Sigmoid colon (tissue), 7 donors: ENCODE measurements around the gene SYTL5. TPM values are rescaled to one million over a fixed set of nuclear protein-coding genes. Genes with fewer than 3 reads are reported as not detected.

Experiments
- DNase-seq: peaks from one replicate; pipeline ENCODE4 v3.0.0-alpha.2; 2019
- H3K27ac ChIP-seq, 4 donors: fragments of 200-600 bp; sonication (generic); one replicate each; pipeline ENCODE4 v1.5.1; 2016 to 2019; ENCODE audit warnings: mild to moderate bottlenecking in 1 of 4
- H3K27me3 ChIP-seq, 3 donors: fragments of 200-600 bp; sonication (generic); one replicate each; pipeline ENCODE4 v1.5.1; 2019; ENCODE audit warnings: mild to moderate bottlenecking in 1 of 3
- H3K36me3 ChIP-seq, 4 donors: fragments of 200-600 bp; sonication (generic); one replicate each; pipeline ENCODE4 v1.5.1; 2016 to 2019
- H3K4me1 ChIP-seq, 4 donors: fragments of 200-600 bp; sonication (generic); one replicate each; pipeline ENCODE4 v1.5.1; 2017 to 2019
- H3K4me3 ChIP-seq, 4 donors: fragments of 200-600 bp; sonication (generic); one replicate each; pipeline ENCODE4 v1.5.1; 2017 to 2019; ENCODE audit warnings: mild to moderate bottlenecking in 2 of 4, moderate library complexity in 1 of 4
- H3K9me3 ChIP-seq, 4 donors: fragments of 200-600 bp in 3 of 4; sonication (generic) in 3 of 4; one replicate each; pipeline versions ENCODE4 v1.5.1 to v1.6.1; 2013 to 2019
- CTCF ChIP-seq, 4 experiments: fragments of 450-650 bp in 3 of 4; fragments of 200-600 bp in 1 of 4; IDR thresholded peaks; one replicate each; pipeline ENCODE4 v1.5.1; 2016 to 2019; ENCODE audit warnings: antibody characterized with exemption in 4 of 4, mild to moderate bottlenecking in 3 of 4, moderate library complexity in 2 of 4
- EP300 ChIP-seq, 4 donors: sonication (generic); formaldehyde crosslinking; IDR thresholded peaks; one replicate each; pipeline ENCODE4 v1.6.1; 2017; ENCODE audit warnings: antibody characterized with exemption in 4 of 4
- POLR2A ChIP-seq, 2 donors: fragments of 450-650 bp; IDR thresholded peaks; one replicate each; pipeline ENCODE4 v1.6.1; 2016; ENCODE audit warnings: antibody characterized with exemption in 2 of 2, mild to moderate bottlenecking in 2 of 2, moderate library complexity in 2 of 2
- POLR2AphosphoS5 ChIP-seq, 4 donors: sonication (generic); formaldehyde crosslinking; IDR thresholded peaks; one replicate each; pipeline ENCODE4 v1.6.1; 2017; ENCODE audit warnings: antibody characterized with exemption in 4 of 4
- WGBS, 2 donors: extraction: QIAGEN DNeasy Blood & Tissue Kit; methylation state at CpG; one replicate each; pipeline ENCODE4 v1.1.7; 2013; 5-methylcytosine and 5-hydroxymethylcytosine counted together
- intact Hi-C: fragments of 100-400 bp; cut with DNase I; formaldehyde crosslinking; loops from one replicate; pipeline ENCODE4 v1.15.1; 2023
- polyA plus RNA-seq, 3 donors: library from polyadenylated mRNA; stranded (reverse); fragments of 200-250 nt; gene quantifications; one replicate each; pipeline ENCODE4 v1.2.3, GENCODE V29; 2013
- total RNA-seq, 4 donors: library from RNA; depleted of rRNA; stranded (reverse); fragments of >200 nt; gene quantifications; one replicate each; pipeline ENCODE4 v1.1.0, GENCODE V29; 2016
- donor health status: healthy with polysubstance abuse.
- donor health status: Bipolar disorder and iron deficiency.
- donor health status: healthy.

The SYTL5 gene
- total and polyA plus RNA-seq, 7 donors: under 0.01 to 21.0 (median 1.9) TPM; not detected in 1

- WGBS, 2 donors: 79 to 89% methylated on average over 6 of the region's 6 CpGs
- DNase-seq: no peak
- intact Hi-C loops: no loop called here
- Histone ChIP-seq H3K36me3 (no peaks in the 10 kb centered on the region), H3K27ac (no peak overlapping the region), H3K4me1 (no peaks in the 10 kb centered on the region), H3K27me3 (no peaks in the 10 kb centered on the region), H3K9me3 (no peaks in the 10 kb centered on the region), H3K4me3 (no peak overlapping the region)
- TF ChIP-seq POLR2AphosphoS5 (IDR thresholded peaks at IDR 0.05) (no peak), CTCF (IDR thresholded peaks at IDR 0.05) (no peak), POLR2A (IDR thresholded peaks at IDR 0.05) (no peak), EP300 (IDR thresholded peaks at IDR 0.05) (no peak)
Observed at GRCh38 chrX:38108364-38108763, 102.0 kb downstream of the SYTL5 start.

- Histone ChIP-seq H3K9me3 (no peaks in the 10 kb centered on the region), H3K36me3 (no peaks in the 10 kb centered on the region), H3K27ac (no peak overlapping the region), H3K4me3 (no peak overlapping the region), H3K27me3 (no peaks in the 10 kb centered on the region), H3K4me1 (no peaks in the 10 kb centered on the region)
- intact Hi-C loops: no loop called here
- 59 to 78% methylated on average over 4 of the region's 4 CpGs for WGBS, 2 donors
- DNase-seq: no peak
- TF ChIP-seq POLR2A (IDR thresholded peaks at IDR 0.05) (no peak), CTCF (IDR thresholded peaks at IDR 0.05) (no peak), POLR2AphosphoS5 (IDR thresholded peaks at IDR 0.05) (no peak), EP300 (IDR thresholded peaks at IDR 0.05) (no peak)
Observed at GRCh38 chrX:38109042-38109898, 102.9 kb downstream of the SYTL5 start.

GRCh38 chrX:38110231-38110630 lies 103.9 kb downstream of the SYTL5 start:
- Histone ChIP-seq H3K9me3 (no peaks in the 10 kb centered on the region), H3K27me3 (no peaks in the 10 kb centered on the region), H3K36me3 (no peaks in the 10 kb centered on the region), H3K4me1 (no peaks in the 10 kb centered on the region), H3K4me3 (no peak overlapping the region), H3K27ac (no peak overlapping the region)
- DNase-seq: no peak
- TF ChIP-seq POLR2AphosphoS5 (IDR thresholded peaks at IDR 0.05): no peak
- no peak for TF ChIP-seq CTCF (IDR thresholded peaks at IDR 0.05)
- TF ChIP-seq EP300 (IDR thresholded peaks at IDR 0.05): no peak
- no peak for TF ChIP-seq POLR2A (IDR thresholded peaks at IDR 0.05)
- intact Hi-C loops: no loop called here
- WGBS, 2 donors: 76 to 80% methylated on average over 6 of the region's 6 CpGs

- no peak for TF ChIP-seq CTCF (IDR thresholded peaks at IDR 0.05)
- TF ChIP-seq EP300 (IDR thresholded peaks at IDR 0.05): no peak
- no peak for TF ChIP-seq POLR2A (IDR thresholded peaks at IDR 0.05)
- TF ChIP-seq POLR2AphosphoS5 (IDR thresholded peaks at IDR 0.05): no peak
- no peaks in the 10 kb centered on the region for H3K9me3 ChIP-seq
- no peaks in the 10 kb centered on the region for H3K27me3 ChIP-seq
- no peaks in the 10 kb centered on the region for H3K36me3 ChIP-seq
- no peaks in the 10 kb centered on the region for H3K4me1 ChIP-seq
- H3K27ac ChIP-seq: no peak overlapping the region
- WGBS, 2 donors: 90 to 96% methylated on average over 5 of the region's 5 CpGs
- DNase-seq: no peak
- intact Hi-C loops: no loop called here
- no peak overlapping the region for H3K4me3 ChIP-seq
Observed at GRCh38 chrX:38111196-38111595, 104.8 kb downstream of the SYTL5 start.
